Myometrial cell (primary cell): Measurements from ENCODE around the gene SIRT1. TPM values are rescaled to one million over a fixed set of nuclear protein-coding genes. Genes with fewer than 3 reads are reported as not detected.

Source experiments
- total RNA-seq: library from RNA; depleted of rRNA; stranded (reverse); fragments of >200 nt; gene quantifications from 2 replicates; pipeline ENCODE4 v1.2.3, GENCODE V29; 2015

The SIRT1 gene
- total RNA-seq, result 5.5 and 10.6 TPM in 2 replicates

GRCh38 chr10:67884313-67884841, at the start of gene SIRT1:
TSS of gene SIRT1 (plus strand) at chr10:67884656. CDS start at chr10:67884722, 66 bp downstream.

GRCh38 chr10:67837541-67838314, 46.7 kb upstream of the SIRT1 start, which contains the start of gene DNAJC12:
TSS of gene DNAJC12 (minus strand) at chr10:67838188. CDS start at chr10:67838011, 177 bp downstream.

Other genes with a start within 250 kb of the SIRT1 start
- not detected in 2 replicates for gene CTNNA3, start 188.5 kb upstream of the SIRT1 start, total RNA-seq
- gene DNAJC12, start 46.5 kb upstream of the SIRT1 start, total RNA-seq, result 1.1 and 6.1 TPM in 2 replicates
- 78.1 and 94.8 TPM in 2 replicates for gene HERC4, start 190.6 kb downstream of the SIRT1 start, total RNA-seq
- gene MYPN, start 224.8 kb downstream of the SIRT1 start, total RNA-seq, result 11.0 and 12.9 TPM in 2 replicates